GM18498 (cell line): ENCODE measurements around the gene ABHD12B.

Experiments used
- ATAC-seq: cut with Tn5 transposase; IDR thresholded peaks from one replicate; pipeline ENCODE4 v1.9.1; 2021; ENCODE audit warnings: mild to moderate bottlenecking, moderate library complexity; ENCODE audit not compliant: unreplicated experiment

The ABHD12B gene, protein sequence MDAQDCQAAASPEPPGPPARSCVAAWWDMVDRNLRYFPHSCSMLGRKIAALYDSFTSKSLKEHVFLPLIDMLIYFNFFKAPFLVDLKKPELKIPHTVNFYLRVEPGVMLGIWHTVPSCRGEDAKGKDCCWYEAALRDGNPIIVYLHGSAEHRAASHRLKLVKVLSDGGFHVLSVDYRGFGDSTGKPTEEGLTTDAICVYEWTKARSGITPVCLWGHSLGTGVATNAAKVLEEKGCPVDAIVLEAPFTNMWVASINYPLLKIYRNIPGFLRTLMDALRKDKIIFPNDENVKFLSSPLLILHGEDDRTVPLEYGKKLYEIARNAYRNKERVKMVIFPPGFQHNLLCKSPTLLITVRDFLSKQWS

DNA sequence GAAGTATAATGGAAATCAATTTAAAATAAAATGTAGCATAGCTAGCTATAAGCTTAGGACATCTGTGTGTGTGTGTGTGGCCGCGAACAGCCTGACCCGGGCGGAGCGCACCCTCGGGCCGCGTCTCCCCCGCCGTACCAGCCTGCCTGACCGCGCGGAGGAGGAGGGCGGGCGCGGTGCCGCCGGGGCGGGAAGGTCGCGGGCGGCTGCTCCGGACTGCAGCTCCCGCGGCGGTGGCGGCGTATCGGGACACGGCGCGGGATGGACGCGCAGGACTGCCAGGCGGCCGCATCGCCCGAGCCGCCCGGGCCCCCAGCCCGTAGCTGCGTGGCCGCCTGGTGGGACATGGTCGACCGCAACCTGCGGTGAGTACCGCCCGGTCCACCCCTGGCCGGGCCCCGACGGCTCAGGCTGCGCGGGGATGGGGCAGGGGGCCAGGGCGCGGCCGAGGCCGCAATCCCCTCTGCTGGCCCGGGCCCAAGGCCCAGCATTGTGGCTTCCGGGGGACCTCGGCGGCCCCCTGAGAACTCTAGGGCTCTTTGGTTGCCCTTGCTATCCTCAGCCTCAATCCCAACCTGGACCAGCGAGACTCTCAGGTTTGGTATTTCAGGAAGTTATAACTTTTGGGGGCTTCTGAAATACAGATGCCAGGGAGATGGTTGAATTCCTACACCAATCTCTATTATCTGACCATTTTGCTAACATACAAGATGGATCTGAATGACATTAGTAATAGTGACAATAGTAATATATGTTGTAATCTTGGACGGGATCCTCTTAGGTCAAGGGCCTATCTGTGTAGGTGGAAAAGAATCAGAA, at the start of gene ABHD12B:
Gene ABHD12B, plus strand, starts transcription at position 140 of the 819 bp plus-strand sequence. Its CDS starts 122 bp downstream, at position 262.
- no peak for ATAC-seq

DNA sequence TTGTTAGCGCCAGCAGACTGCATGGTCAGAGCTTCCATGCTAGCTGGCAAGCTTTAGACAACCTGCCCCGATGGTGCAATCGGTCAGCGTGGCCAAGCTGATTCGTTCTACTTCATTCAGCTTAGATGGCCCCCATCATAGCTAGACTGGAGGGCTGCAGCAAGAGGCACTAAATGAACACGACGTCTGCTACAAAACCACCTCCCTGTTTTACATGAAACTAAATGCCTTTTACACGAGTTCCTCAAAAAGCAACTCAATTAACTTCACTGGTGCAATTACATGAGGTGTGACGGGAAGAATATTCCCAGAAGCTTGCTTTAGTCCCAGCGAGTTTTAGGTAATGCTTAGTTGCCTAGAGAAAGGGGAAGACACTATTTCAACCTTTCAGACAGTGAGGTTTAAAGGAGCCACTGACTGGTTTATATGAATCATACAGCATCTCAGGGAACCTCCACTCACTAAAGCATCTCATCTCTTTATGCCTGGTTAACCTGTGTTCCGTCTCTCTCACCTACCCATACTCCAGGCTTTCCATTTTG, 49.3 kb upstream of the ABHD12B start:
- peak; percentile 25 for ATAC-seq

DNA sequence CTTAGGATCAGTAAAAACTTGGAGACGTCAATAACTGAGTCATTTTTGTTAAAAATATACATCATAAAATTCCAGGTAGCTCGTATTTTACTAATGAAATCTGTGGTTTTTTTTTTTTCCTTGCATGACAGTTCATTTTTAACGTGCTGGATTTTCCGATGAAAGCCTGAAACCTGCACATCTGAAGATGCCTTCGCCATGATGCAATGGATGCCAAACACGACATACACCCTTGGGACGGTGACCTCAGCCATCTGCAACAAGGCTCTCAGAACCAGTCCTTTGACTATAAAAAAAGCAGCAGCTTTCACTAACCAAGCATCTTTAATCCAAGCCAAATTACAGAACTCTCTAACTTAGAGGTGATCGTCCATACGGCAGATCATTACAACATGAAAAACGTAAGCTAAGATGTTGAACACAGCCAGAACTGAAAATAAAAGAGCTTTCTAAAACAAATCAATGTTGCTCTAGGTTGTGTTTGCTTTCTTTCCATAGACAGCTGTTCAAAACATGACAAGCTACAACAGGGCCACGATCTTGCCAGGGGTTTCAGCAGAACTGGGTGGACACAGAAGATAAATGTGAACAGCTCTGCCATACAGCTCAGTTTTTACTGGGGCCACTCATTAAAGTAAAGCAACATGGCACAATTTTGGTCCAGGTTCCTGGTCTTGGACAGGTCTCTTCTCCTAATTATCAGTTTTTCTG, 48.6 kb upstream of the ABHD12B start:
- ATAC-seq = peak; percentile 26

DNA sequence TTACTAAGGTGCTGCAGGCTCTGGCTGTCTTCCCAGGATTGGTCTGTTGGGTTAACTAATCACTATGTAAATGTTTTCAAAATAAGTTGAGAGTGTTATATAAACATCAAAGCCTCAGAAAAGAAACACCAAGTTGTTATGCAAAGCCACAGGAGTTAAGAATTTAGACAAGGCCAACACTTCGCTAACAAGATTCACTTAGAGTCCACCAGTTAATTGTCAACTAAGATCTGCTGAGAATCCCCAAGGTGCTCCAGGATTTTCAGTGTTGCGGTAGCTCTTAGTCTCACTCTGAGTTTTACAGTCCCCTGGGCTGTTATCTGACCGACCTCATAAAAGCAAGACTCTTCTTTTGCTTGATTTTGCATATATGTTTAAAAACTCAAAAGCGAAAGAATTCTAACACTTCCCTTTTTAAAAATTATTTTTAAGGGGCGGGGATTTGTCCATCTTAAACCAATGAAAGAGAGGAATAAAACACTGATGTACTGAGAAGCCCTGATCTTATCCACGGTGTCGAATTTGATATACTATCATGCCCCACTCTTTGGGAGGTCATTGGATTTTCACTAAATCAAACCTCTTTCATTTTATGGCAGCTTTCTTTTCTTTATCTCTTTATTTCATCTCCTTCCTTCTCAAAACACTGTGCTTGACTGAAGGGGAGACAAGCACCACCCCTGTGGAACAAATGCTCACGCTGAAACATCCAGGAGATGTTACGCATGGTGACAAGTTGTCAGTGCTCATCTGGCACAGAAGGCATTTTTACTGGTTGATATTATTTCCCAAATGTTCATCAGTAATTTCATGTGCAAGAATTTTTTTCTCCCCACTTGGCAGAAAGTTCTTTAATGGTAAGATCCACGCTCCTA, 47.9 kb upstream of the ABHD12B start:
- peak; percentile 73 for ATAC-seq

DNA sequence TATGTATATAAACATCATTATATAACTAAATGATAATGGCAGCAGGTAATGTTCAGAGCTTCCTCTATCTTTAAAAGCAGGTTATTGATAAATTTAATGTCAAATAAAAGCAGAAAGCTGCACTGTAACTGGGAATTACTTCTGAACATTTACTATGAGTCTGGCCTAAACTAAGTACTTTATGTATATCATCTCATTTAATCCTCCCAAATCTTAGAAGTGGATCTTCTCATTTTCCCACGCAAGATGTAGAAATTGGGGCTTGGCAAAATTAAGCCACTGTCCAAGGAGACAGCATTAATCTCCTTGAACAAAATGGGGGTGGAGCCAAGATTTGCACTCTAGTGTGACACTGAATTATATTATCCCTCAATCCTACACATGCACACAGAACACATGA, 46.5 kb upstream of the ABHD12B start:
- ATAC-seq = no peak

DNA sequence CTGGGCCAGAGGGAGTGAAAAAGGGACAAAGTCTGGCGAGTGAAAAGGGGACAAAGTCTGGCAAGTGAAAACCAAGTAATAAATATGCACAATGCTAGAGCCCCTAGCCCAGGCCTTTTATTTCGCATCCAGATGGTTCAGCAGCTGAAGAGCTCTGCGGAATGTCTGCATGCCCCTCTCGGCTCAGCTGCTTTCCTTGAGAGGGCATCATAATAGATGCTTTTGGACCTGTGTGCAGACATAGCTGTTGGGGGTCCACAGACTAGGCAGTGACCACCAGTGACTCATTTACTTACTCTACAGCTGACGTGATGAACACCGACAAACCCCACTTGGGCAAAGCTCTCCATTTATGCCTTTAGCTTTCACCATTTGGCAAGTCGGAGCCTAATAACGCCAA, 45.2 kb upstream of the ABHD12B start:
- no peak for ATAC-seq

DNA sequence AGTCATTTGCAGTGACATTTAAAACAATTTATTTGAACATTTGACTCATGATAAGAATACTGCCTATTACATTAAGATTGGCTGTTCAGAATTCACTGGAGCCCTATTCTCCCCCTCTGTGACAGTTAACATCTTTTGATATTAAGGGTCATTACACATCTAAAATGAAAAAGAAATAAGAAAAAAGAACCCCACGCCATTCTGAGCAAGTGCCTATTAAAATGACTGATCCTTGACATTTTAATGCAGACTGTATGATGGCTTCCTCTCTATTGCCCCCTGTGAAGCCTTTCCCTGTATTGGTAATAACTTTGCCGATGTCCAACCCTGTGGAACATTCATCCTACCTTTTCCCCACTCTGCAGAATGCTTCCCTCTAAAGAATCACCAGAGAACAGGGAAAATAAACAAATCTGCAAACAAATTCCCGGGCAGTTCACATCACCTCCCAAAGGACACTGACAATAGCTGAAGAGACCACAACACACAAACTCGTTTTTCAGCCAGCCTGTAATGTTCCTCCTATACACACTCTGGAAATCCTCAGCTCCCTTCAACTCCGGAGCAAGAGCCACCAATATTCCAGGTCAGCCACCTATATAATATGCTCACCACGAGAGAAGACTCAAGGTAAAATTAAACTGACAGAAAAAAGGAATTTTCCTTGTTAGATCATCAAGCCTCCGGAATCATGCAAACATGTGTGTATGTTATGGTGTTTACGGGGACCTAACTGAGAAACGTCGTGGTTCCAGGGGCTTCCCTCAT, 42.9 kb upstream of the ABHD12B start:
- no peak for ATAC-seq

DNA sequence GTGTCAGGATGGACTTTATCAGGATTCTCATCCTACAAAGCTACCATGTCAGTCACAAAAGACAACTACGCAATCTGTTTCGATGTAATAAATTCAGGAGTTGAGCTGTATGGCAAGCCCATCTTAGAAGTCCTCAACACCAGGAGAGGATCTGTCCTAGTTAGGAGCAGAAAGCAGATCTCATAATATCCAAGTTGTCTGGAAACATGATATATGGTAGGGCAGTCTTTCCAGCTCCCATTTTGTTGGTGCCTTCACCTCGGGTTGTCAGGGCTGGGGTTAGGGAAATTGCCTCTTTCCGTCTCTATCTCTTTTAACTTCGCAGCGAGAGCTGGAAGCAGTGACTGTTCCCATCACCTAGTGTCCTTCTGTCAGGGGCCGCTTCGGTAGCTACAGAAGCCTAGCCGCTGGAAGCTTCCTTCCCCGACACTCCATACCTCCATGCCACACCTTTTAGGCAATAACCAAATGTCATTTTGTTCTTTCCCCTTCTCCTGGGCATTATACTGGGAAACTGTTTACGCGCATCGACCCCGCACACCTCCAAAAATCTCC, 42.3 kb upstream of the ABHD12B start:
- no peak for ATAC-seq

DNA sequence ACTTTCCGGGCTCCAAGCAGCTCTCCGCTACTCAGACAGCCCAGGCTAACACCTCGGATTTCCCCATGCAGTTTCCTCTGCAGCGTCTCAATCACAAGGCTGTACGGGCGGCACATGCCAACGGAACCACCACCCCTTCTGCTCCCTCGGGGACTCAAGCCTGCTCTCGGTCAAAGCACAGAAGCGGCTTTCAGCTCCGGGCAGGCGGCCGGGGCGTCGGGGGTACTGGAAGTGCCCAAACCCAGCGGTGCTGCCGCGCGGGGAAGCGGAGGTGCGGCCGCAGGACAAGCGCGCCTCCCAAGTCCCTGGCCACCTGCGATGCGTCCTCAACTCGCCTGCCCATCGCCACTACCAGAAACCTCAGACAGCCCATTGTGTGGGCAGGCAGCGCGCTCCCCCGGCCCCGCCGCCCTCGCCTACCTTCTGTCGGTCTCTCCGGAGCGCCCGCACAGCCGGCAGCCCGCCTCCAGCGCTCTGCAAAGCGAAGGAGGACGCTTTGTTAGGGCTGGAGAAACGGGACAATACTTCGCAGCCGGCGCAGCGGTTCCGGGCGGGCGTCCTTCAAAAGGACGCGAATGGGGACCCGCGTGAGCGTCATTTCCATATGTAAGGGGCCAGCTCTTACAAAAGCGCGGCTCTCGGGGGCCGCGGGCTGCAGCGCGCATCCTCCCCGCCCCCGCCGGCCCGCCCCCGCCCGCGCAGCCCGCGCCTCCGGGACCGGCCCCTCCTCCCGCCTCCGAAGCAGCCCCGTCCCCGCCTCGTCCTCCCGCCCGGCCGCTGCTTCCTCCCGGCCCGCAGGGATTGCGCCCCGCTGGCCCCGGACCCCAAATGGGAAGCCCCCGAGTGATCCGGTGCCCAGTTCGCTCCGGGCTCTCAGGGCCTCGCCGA, 41.6 kb upstream of the ABHD12B start:
- peak; percentile 50 for ATAC-seq

DNA sequence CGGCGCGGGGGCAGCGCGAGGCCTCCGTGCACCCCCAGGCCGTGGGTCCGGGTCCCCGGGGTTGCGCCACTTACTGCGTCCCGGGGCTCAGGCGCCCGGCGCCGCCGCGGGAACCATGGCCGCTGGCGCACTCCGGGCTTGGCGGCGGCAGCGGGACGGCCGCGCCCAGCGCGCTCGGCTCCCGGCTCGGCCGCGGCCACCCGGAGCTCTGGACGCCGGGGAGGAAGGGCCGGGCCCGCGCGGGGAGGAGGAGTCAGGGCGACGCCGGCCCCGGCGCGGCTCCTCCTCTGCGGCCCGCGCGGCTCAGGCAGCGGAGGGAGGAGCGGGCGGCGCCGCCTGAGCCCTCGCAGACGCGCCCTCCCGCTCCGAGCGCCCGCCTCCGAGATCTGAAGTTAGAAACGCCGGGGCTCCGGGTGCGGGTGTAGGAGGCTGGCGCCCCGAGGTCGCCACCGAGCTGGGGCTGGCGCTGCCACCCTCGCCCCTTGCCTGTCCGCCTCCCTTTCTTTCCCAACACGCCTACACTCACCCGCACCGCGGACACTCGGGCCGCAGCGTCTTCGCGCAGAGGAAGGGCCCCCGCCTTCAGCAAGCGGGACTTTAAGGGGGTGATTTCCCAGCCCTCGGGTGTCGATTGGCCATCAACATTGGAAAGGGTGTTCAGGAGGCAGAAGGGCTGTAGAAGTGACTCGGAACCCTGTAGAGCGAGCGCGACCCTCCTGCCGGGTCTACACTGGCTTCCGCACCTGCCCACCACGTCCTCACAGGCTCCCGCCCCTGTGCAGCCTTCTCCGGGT, 40.7 kb upstream of the ABHD12B start, which contains the start of gene NIN:
Gene NIN, minus strand, starts transcription at position 231 of the 794 bp plus-strand sequence. CDS start 9,106 bp downstream, outside the sequence.
- ATAC-seq = peak; percentile 81

DNA sequence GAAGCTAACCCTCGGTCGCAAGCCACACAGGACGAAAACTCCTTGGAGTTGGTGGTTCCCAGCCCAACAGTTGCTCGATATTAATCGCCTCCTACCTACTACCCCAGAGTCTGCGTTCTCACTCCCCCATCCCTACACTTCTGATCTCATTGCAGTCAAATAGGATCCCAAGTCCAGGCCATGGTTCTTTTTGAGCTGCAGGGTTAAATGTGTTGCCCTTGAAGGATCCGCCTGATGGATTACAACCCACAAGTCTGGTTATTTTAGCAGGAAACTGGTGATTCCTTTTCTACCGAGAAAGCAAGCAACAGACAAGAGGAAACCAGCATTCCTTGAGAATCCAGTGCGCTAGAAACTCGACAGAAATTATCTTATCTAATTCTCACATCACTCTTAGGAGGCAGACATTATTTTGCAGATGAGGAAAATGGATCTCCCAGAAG, 40.1 kb upstream of the ABHD12B start:
- no peak for ATAC-seq

DNA sequence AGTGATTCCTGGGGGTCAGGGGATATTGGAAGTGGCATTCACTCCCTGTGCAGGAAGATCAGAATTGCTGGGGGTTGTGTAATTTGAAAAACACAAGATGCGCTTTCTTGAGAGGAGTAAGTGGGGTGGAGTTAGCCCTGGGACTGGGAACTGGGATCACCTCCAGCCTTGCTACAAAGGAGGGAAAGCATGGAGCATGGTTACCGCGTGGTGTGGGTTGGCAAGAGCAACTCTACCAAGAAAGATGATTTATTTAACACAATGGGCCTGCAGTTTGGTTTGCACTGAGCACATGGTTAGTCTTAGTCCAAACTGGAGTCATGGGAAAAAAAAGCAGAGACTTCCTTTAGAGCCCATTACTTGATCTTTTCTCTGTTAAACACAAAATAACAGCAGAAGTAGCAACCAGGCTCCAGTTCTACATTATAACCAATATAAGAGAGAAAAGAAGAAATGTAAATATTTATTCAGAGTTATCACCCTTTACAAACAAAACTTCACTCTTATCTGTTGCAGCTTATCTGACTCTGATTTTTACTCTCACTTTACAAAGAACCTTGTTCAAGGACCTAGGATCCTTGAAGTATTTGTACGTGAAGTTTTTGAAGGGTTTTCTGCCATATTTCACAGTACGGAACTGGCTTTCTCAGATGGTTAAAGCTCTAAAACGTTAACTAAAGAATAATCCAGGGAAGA, 38.8 kb upstream of the ABHD12B start:
- no peak for ATAC-seq

DNA sequence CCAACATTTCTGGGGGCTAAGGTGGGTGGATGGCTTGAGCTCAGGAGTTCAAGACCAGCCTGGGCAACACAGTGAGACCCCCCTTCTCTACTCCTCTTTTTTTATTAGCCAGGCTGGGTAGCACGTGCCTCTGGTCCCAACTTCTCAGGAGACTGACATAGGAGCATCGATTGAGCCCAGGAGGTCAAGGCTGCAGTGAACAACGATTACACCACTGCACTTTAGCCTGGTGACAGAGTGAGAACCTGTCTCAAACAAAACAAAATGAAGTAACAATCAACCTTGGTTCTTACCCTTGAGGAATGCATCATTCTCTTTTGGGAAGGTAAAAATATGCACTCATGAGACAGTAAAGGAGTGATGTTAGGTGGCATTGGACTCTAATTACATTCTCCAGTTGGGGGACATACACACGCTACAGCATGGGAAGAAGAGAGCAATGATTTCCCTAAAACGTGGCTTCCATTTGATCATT, 37.0 kb upstream of the ABHD12B start:
- no peak for ATAC-seq

DNA sequence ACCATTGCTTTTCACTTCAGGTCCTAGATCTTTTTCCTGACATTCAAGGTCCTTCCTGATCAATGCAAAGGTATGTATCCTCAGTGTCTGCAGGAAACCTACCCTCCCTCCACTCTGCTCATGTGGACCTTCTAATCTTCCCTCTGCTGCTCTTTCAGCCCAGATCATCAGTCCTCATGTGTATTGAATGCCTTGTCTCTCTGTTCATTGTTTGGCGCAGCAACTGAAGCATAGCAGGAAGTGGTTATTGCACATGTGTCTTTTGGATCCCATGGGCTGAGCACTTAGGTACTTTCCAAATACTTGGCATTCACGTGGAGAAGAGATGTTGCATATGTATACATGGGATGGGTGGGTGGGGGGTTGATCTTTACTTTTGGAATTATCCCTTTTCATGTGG, 36.6 kb upstream of the ABHD12B start:
- no peak for ATAC-seq

DNA sequence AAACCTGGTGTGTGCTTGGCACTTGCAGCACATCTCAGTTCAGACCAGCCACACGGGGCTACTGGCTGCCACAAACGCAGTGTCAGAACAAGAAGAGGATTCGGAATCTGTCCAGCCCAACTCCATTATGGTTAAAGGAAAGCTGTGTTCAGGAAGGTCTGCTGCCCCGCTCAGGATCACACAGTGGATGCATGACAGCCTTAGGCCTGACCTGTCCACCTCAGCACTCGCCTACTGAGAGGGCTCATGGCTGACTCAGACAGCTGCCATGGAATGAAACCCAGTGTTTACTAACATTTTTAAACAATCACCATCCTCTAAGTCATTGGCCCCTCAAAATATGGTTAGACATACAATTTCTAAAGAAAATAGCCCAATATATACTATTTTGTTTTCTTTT, 35.3 kb upstream of the ABHD12B start:
- ATAC-seq = no peak

DNA sequence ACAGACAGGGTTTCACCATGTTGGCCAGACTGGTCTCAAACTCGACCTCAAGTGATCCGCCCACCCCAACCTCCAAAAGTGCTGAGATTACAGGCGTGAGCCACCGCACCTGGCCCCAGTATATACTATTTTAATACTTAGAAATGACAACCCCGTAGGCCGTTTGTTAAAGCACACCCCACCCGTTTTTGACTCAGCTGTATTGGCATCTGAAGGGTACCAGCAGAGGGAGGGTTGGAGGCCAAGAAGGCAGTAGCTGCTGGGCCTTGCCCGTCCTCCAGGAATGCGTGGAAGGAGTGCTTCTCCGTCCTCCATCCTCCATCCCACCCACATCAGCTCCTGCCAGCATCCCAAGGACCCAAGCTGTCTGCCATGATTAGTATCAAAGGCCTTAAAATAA, 34.6 kb upstream of the ABHD12B start:
- no peak for ATAC-seq
